Neuron (in vitro differentiated cells): ENCODE measurements around the gene PRDM11.

Source experiments
- H2AFZ ChIP-seq: one replicate; pipeline ENCODE4 v1.6.1; 2013; ENCODE audit warnings: low read depth, mild to moderate bottlenecking, inconsistent platforms, low read length, moderate library complexity
- H3K27me3 ChIP-seq: one replicate; pipeline ENCODE4 v1.6.1; 2013; ENCODE audit warnings: low read length; ENCODE audit not compliant: insufficient read depth
- H3K36me3 ChIP-seq: one replicate; pipeline ENCODE4 v1.6.1; 2013; ENCODE audit warnings: low read length; ENCODE audit not compliant: insufficient read depth
- H3K4me1 ChIP-seq: one replicate; pipeline ENCODE4 v1.6.1; 2013; ENCODE audit warnings: low read length; ENCODE audit not compliant: insufficient read depth
- H3K4me3 ChIP-seq: 2 replicates; pipeline ENCODE4 v1.5.1; 2013; ENCODE audit warnings: mild to moderate bottlenecking, low read length, moderate library complexity
- H3K9me3 ChIP-seq: one replicate; pipeline ENCODE4 v1.6.1; 2013; ENCODE audit warnings: low read length

PRDM11 gene

GRCh38 chr11:45250035-45250718 lies 103.7 kb downstream of the PRDM11 start:
- H3K9me3 ChIP-seq, result no peaks in the 10 kb centered on the region

GRCh38 chr11:45252134-45252856 lies 105.9 kb downstream of the PRDM11 start:
- no peaks in the 10 kb centered on the region for H3K4me1 ChIP-seq
- H3K36me3 ChIP-seq, result no peaks in the 10 kb centered on the region
- no peak overlapping the region for H3K4me3 ChIP-seq
- H3K27me3 ChIP-seq, result peaks cover 28% of the 10 kb centered on the region
- H3K9me3 ChIP-seq, result no peaks in the 10 kb centered on the region
- H2AFZ ChIP-seq, result no peak overlapping the region

More at GRCh38 chr11:45250035-45250718, 103.7 kb downstream of the PRDM11 start:
- H3K4me1 ChIP-seq, result no peaks in the 10 kb centered on the region
- H3K36me3 ChIP-seq, result no peaks in the 10 kb centered on the region
- no peak overlapping the region for H2AFZ ChIP-seq
- H3K27me3 ChIP-seq, result peaks cover 23% of the 10 kb centered on the region
- H3K4me3 ChIP-seq, result no peak overlapping the region

GRCh38 chr11:45252877-45253276 lies 106.4 kb downstream of the PRDM11 start:
- no peaks in the 10 kb centered on the region for H3K36me3 ChIP-seq
- H3K27me3 ChIP-seq, result peaks cover 29% of the 10 kb centered on the region
- H3K9me3 ChIP-seq, result no peaks in the 10 kb centered on the region
- no peaks in the 10 kb centered on the region for H3K4me1 ChIP-seq
- no peak overlapping the region for H2AFZ ChIP-seq
- H3K4me3 ChIP-seq, result no peak overlapping the region

GRCh38 chr11:45253640-45254039 lies 107.2 kb downstream of the PRDM11 start:
- Histone ChIP-seq H2AFZ (no peak overlapping the region), H3K4me3 (no peak overlapping the region), H3K27me3 (peaks cover 29% of the 10 kb centered on the region), H3K9me3 (no peaks in the 10 kb centered on the region), H3K36me3 (no peaks in the 10 kb centered on the region), H3K4me1 (no peaks in the 10 kb centered on the region)

- Histone ChIP-seq H3K9me3 (no peaks in the 10 kb centered on the region), H3K27me3 (peaks cover 29% of the 10 kb centered on the region)
Observed at GRCh38 chr11:45254070-45254469, 107.6 kb downstream of the PRDM11 start.

GRCh38 chr11:45258982-45259530 lies 112.6 kb downstream of the PRDM11 start:
- Histone ChIP-seq H3K9me3 (no peaks in the 10 kb centered on the region), H3K27me3 (peaks cover 25% of the 10 kb centered on the region), H3K4me1 (no peaks in the 10 kb centered on the region), H3K4me3 (no peak overlapping the region), H3K36me3 (no peaks in the 10 kb centered on the region), H2AFZ (no peak overlapping the region)

More at GRCh38 chr11:45254070-45254469, 107.6 kb downstream of the PRDM11 start:
- Histone ChIP-seq H3K36me3 (no peaks in the 10 kb centered on the region), H3K4me3 (no peak overlapping the region), H2AFZ (no peak overlapping the region), H3K4me1 (no peaks in the 10 kb centered on the region)

- no peak overlapping the region for H3K4me3 ChIP-seq
- no peaks in the 10 kb centered on the region for H3K4me1 ChIP-seq
- H2AFZ ChIP-seq, result no peak overlapping the region
- no peaks in the 10 kb centered on the region for H3K36me3 ChIP-seq
- H3K27me3 ChIP-seq, result peaks cover 21% of the 10 kb centered on the region
- no peaks in the 10 kb centered on the region for H3K9me3 ChIP-seq
Observed at GRCh38 chr11:45259592-45259991, 113.2 kb downstream of the PRDM11 start.

GRCh38 chr11:45260071-45260470 lies 113.6 kb downstream of the PRDM11 start:
- H3K4me3 ChIP-seq, result no peak overlapping the region
- H3K4me1 ChIP-seq, result no peaks in the 10 kb centered on the region
- H2AFZ ChIP-seq, result no peak overlapping the region
- peaks cover 21% of the 10 kb centered on the region for H3K27me3 ChIP-seq
- H3K36me3 ChIP-seq, result no peaks in the 10 kb centered on the region
- H3K9me3 ChIP-seq, result no peaks in the 10 kb centered on the region

GRCh38 chr11:45262900-45263299 lies 116.5 kb downstream of the PRDM11 start:
- H3K36me3 ChIP-seq, result no peaks in the 10 kb centered on the region
- H3K4me1 ChIP-seq, result no peaks in the 10 kb centered on the region
- H3K27me3 ChIP-seq, result peaks cover 4% of the 10 kb centered on the region
- H3K4me3 ChIP-seq, result no peak overlapping the region
- no peaks in the 10 kb centered on the region for H3K9me3 ChIP-seq
- H2AFZ ChIP-seq, result no peak overlapping the region

- H3K4me3 ChIP-seq, result no peak overlapping the region
- no peak overlapping the region for H2AFZ ChIP-seq
- H3K4me1 ChIP-seq, result no peaks in the 10 kb centered on the region
- no peaks in the 10 kb centered on the region for H3K9me3 ChIP-seq
- H3K27me3 ChIP-seq, result peaks cover 4% of the 10 kb centered on the region
- H3K36me3 ChIP-seq, result no peaks in the 10 kb centered on the region
Observed at GRCh38 chr11:45263773-45264172, 117.3 kb downstream of the PRDM11 start.

GRCh38 chr11:45264839-45265515 lies 118.5 kb downstream of the PRDM11 start:
- H3K9me3 ChIP-seq, result no peaks in the 10 kb centered on the region
- H3K36me3 ChIP-seq, result no peaks in the 10 kb centered on the region
- no peak overlapping the region for H3K4me3 ChIP-seq
- H3K27me3 ChIP-seq, result peaks cover 3% of the 10 kb centered on the region
- H3K4me1 ChIP-seq, result no peaks in the 10 kb centered on the region
- H2AFZ ChIP-seq, result no peak overlapping the region

- H3K9me3 ChIP-seq, result no peaks in the 10 kb centered on the region
- no peaks in the 10 kb centered on the region for H3K4me1 ChIP-seq
- H3K36me3 ChIP-seq, result no peaks in the 10 kb centered on the region
- H2AFZ ChIP-seq, result no peak overlapping the region
- peaks cover 2% of the 10 kb centered on the region for H3K27me3 ChIP-seq
- no peak overlapping the region for H3K4me3 ChIP-seq
Observed at GRCh38 chr11:45265969-45266675, 119.7 kb downstream of the PRDM11 start.
